C4-2B (cell line): ENCODE results near the gene CD84.
"Not testable (repeated sequence)": the region's sequence is repeated elsewhere in the genome, so short reads cannot be mapped to it uniquely, and the experiment has no call there.

Experiments
- H3K27ac ChIP-seq: fragments of 450-650 bp; 2 replicates; pipeline ENCODE4 v1.5.1; 2017
- ZFX ChIP-seq: fragments of 450-650 bp; IDR thresholded peaks from 2 replicates; pipeline ENCODE4 v1.6.1; 2017
- TF ChIP-seq, protein P1 (sequence below): fragments of 450-650 bp; conservative IDR thresholded peaks from 2 replicates; pipeline ENCODE4 v1.5.1; 2017; ENCODE audit warnings: mild to moderate bottlenecking

CD84 gene

DNA sequence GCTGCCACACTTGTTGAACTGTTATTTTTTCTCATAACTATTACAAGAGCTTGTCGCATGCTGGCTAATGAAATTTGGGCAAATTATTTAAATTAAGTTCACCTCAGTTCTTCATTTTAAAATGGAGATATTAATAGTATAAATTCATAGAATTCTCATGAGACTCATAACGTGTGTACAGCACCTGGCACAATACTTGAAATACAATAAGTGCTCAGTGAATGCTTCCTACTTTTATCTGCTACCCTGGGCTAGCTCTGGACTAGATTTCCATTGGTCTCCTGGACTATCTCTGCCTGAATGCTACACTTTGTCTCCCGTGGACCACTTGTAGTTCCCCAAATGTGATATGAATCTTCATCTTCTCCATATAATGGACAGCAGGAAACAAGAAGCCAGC, 57.2 kb downstream of the CD84 start:
- H3K27ac ChIP-seq = no peak overlapping the region
- TF ChIP-seq, protein P1, sequence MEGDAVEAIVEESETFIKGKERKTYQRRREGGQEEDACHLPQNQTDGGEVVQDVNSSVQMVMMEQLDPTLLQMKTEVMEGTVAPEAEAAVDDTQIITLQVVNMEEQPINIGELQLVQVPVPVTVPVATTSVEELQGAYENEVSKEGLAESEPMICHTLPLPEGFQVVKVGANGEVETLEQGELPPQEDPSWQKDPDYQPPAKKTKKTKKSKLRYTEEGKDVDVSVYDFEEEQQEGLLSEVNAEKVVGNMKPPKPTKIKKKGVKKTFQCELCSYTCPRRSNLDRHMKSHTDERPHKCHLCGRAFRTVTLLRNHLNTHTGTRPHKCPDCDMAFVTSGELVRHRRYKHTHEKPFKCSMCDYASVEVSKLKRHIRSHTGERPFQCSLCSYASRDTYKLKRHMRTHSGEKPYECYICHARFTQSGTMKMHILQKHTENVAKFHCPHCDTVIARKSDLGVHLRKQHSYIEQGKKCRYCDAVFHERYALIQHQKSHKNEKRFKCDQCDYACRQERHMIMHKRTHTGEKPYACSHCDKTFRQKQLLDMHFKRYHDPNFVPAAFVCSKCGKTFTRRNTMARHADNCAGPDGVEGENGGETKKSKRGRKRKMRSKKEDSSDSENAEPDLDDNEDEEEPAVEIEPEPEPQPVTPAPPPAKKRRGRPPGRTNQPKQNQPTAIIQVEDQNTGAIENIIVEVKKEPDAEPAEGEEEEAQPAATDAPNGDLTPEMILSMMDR = no peak
- no peak for TF ChIP-seq ZFX

DNA sequence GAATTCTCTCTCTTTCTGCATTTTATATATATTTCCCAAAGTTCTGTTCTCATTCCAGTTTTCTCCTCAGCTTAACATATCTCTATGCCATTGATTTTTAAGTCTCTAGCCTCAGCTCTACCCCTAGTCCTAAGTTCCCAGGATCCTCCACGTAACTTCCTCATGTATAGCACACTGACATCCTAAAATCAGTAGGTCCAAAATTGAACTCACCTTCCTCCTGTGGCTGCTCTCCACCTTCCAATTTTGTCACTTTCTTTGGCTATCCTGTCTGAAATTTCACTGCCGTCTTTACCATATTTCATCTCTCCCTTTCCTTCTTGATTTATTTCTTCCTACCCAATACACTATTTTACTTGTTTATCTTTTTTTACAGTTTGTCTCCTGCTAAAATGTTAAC, 57.7 kb downstream of the CD84 start:
- no peak for TF ChIP-seq ZFX
- TF ChIP-seq, protein P1 = no peak
- H3K27ac ChIP-seq = no peak overlapping the region

DNA sequence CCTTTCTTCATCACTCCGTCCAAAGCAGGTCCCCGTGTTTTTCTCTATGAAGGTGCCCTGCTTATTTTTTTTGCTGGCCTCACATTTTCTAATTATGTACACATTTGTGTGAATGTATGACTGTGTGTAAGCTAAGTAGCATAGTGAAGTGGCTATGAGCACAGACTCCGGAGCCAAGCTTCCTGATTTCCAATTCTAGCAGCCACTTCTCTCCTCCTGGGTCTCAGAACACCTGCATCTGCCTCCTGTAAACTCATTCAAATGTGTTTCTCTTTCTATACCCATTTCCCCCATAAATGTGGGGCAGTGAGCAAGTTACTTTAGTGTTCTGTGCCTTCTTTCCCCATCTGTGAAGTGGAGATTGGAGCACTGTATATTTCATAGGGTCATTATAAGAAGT, 58.3 kb downstream of the CD84 start:
- TF ChIP-seq, protein P1 = no peak
- TF ChIP-seq ZFX = no peak
- no peak overlapping the region for H3K27ac ChIP-seq

DNA sequence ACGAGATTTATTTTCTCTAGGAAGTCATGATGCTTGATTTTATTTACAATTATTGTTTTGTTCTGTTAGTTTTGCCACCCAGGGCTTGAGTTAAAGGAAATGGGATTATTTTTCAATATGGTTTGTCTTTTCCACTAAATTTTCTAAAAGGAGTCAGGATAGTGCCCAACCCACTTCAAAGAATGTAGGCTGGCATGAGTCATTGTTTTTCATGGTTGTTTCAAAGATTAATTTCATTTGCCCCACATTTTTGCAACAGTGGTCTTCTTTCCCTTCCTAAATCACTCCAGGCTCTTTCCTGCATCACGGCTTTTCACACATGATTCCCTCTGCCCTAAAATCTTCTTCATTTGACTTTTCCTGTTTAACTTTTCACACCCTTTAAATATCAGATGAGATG, 58.7 kb downstream of the CD84 start:
- TF ChIP-seq, protein P1 = no peak
- TF ChIP-seq ZFX = no peak
- no peak overlapping the region for H3K27ac ChIP-seq

DNA sequence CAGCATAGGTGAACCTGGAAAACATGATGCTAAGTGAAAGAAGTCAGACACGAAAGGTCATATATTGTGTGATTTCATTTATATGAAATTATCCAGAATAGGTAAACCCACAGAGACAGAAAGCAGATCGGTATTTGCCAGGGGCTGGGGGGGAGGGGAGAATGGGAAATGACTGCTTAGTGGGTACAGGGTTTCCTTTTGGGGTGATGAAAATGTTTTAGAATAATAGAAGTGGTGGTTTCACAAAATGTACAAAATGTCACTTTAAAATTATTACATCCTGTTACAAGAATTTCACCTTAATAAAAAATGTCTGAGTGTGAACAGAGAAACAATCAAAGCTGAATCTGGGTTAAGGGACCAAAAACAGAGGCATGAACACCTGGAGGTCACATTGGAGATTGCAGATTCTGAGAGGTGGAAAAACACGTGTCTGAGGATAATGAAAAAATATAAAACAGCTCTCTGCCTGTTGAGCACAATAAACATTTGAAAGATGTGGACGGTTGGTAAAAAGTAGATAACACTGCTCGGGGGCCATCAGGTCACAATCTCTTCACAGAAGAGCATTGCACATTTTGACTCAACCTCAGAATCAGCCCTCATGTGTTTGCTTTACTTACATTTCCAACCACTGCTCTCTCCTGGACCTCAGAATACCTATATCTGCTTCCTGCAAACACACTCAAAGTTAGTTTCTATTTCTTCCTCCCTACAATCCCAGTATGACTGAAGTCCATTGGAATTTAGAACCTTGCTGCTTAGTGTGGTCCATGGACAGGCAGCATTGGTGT, 59.5 kb downstream of the CD84 start:
- H3K27ac ChIP-seq = no peak overlapping the region
- no peak for TF ChIP-seq ZFX
- TF ChIP-seq, protein P1 = no peak; the same call in 1 of the 2 replicates

DNA sequence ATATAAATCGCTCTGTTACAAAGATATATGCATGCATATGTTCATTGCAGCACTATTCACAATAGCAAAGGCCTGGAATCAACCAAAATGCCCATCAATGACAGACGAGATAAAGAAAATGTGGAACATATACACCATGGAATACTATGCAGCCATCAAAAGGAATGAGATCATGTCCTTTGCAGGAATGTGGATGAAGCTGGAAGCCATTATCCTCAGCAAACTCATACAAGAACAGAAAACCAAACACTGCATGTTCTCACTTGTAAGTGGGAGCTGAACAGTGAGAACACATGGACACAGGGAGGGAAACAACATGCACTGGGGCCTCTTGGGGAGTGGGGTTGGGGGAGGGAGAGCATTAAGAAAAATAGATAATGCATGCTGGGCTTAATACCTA, 61.8 kb downstream of the CD84 start:
- not testable (repeated sequence) for H3K27ac ChIP-seq

DNA sequence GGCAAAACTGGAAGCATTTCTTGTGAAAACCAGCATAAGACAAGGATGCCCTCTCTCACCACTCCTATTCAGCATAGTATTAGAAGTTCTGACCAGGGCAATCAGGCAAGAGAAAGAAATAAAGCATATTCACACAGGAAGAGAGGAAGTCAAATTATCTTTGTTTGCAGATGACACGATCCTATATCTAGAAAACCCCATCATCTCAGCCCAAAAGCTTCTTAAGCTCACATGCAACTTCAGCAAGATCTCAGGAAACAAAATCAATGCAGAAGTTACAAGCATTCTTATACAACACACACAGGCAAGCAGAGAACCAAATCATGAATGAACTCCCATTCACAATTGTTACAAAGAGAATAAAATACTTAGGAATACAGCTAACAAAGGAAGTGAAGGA, 63.4 kb downstream of the CD84 start:
- not testable (repeated sequence) for H3K27ac ChIP-seq

DNA sequence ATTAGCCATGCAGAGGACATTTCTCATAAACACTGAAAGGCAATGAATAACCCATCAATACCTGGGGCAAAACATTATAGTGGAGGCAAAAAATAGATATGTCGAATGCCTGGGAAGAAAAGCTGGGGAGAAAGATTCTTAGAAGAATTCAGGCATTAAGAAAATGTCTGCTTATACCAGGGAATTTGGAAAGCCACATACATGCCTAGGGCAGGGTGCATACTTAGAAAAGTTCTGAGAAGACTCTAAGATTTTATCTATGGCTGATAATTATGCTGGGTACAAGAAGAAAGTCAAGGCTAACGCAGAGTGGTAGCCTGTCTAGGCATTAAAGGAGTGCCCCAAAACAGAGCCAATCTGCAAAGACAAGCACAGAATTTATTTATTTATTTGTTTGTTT, 74.6 kb downstream of the CD84 start:
- TF ChIP-seq, protein P1 = no peak
- TF ChIP-seq ZFX = no peak
- no peak overlapping the region for H3K27ac ChIP-seq

DNA sequence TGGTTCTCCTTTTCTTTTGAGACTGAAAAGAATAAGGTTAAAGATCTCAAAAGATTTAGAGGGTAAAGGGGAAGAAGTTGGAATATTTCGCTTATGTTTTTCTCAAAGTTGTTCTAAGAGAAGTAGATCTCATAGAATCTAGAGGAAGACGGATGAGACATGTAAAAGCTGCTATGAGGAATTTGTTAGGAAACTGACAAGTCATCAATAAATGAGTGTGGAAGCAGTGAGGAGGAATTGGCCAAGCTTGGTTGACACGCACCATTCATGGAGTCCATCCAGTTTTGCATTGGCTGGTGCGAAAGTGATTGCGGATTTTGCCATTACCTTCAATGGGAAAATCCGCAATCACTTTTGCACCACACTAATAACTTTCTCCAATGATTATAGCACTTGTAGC, 76.2 kb downstream of the CD84 start:
- TF ChIP-seq, protein P1 = no peak
- TF ChIP-seq ZFX = no peak
- H3K27ac ChIP-seq = no peak overlapping the region
